IMR-90 (cell line): ENCODE measurements around the gene TM4SF4. TPM values are rescaled to one million over a fixed set of nuclear protein-coding genes. Genes with fewer than 3 reads are reported as not detected.
A peak's percentile ranks its signal among the peaks of the same experiment; 100 is the strongest.

ENCODE experiments used
- ATAC-seq: fragments of 200-7000 bp; cut with Tn5 transposase; 2 replicates; pipeline ENCODE4 v1.9.1; 2020; ENCODE audit warnings: low read depth, mild to moderate bottlenecking, moderate library complexity
- BruUV-seq: library from RNA; stranded (reverse); fragments of 400-500 nt; replicated peaks from 2 replicates; lab custom pipeline; 2021; lab: Mats Ljungman, UMichigan
- CTCF ChIA-PET: fragments of 300-600 bp; formaldehyde crosslinking; extraction: SDS; loops from one replicate; lab custom pipeline; 2021; ENCODE audit warnings: antibody characterized with exemption; lab: Yijun Ruan, JAX
- POLR2A ChIA-PET: fragments of 300-600 bp; sonication (Branson Sonifier 250); formaldehyde crosslinking; loops from one replicate; lab custom pipeline; 2022; ENCODE audit warnings: antibody characterized with exemption; ENCODE audit not compliant: unreplicated experiment; lab: Charles Lee
- DNase-seq: peaks from one replicate; pipeline ENCODE4 v3.0.0; 2013
- H2AFZ ChIP-seq: replicated peaks from 2 replicates; pipeline ENCODE3; 2013; ENCODE audit warnings: low read length, mild to moderate bottlenecking; ENCODE audit not compliant: poor library complexity
- H2AK5ac ChIP-seq: 2 replicates; pipeline ENCODE4 v1.6.1; 2013; ENCODE audit warnings: low read depth, low read length, inconsistent platforms
- H2AK9ac ChIP-seq: replicated peaks from 2 replicates; pipeline ENCODE3; 2013; ENCODE audit warnings: mild to moderate bottlenecking, low read depth, low read length, moderate library complexity; ENCODE audit not compliant: poor library complexity
- H2BK120ac ChIP-seq: 2 replicates; pipeline ENCODE4 v1.6.1; 2013; ENCODE audit warnings: low read depth, low read length, inconsistent platforms
- H2BK15ac ChIP-seq: 3 replicates; pipeline ENCODE4 v1.6.1; 2013; ENCODE audit warnings: low read depth, low read length, inconsistent platforms
- H2BK20ac ChIP-seq: 2 replicates; pipeline ENCODE4 v1.6.1; 2013; ENCODE audit warnings: low read depth, mild to moderate bottlenecking, inconsistent platforms, low read length, moderate library complexity
- H2BK5ac ChIP-seq: 2 replicates; pipeline ENCODE4 v1.6.1; 2013; ENCODE audit warnings: mild to moderate bottlenecking, low read depth, low read length, inconsistent platforms; ENCODE audit not compliant: poor library complexity, severe bottlenecking
- H3K14ac ChIP-seq: replicated peaks from 2 replicates; pipeline ENCODE4 v1.6.1; 2013; ENCODE audit warnings: low read depth, low read length, inconsistent platforms
- H3K18ac ChIP-seq: 2 replicates; pipeline ENCODE4 v1.6.1; 2013; ENCODE audit warnings: low read depth, low read length, control low read depth
- H3K23ac ChIP-seq: 2 replicates; pipeline ENCODE4 v1.6.1; 2013; ENCODE audit warnings: low read depth, low read length, inconsistent platforms
- H3K27ac ChIP-seq: 2 replicates; pipeline ENCODE4 v1.5.1; 2013; ENCODE audit warnings: mild to moderate bottlenecking, control low read depth, low read length; ENCODE audit not compliant: insufficient read depth
- H3K27me3 ChIP-seq: 2 replicates; pipeline ENCODE4 v1.6.1; 2013; ENCODE audit warnings: low read length; ENCODE audit not compliant: control insufficient read depth, insufficient read depth
- H3K36me3 ChIP-seq: 2 replicates; pipeline ENCODE4 v1.6.1; 2013; ENCODE audit warnings: low read length, mixed read lengths; ENCODE audit not compliant: control insufficient read depth, insufficient read depth
- H3K4ac ChIP-seq: 2 replicates; pipeline ENCODE4 v1.6.1; 2013; ENCODE audit warnings: low read depth, low read length, inconsistent platforms
- H3K4me1 ChIP-seq: 2 replicates; pipeline ENCODE4 v1.6.1; 2013; ENCODE audit warnings: low read length, mixed read lengths; ENCODE audit not compliant: control insufficient read depth, insufficient read depth
- H3K4me2 ChIP-seq: 2 replicates; pipeline ENCODE4 v1.6.1; 2013; ENCODE audit warnings: low read depth, mild to moderate bottlenecking, control low read depth, low read length, moderate library complexity
- H3K4me3 ChIP-seq: 2 replicates; pipeline ENCODE4 v1.5.1; 2013; ENCODE audit warnings: low read depth, mild to moderate bottlenecking, control low read depth, low read length, moderate library complexity; ENCODE audit not compliant: insufficient read depth
- H3K56ac ChIP-seq: 2 replicates; pipeline ENCODE4 v1.6.1; 2013; ENCODE audit warnings: low read length, inconsistent platforms; ENCODE audit not compliant: insufficient read depth; ENCODE audit errors: extremely low read depth
- H3K79me1 ChIP-seq, 2 experiments: 2 replicates each; pipeline ENCODE4 v1.6.1; 2013; ENCODE audit warnings: low read length in 2 of 2, inconsistent platforms in 1 of 2, low read depth in 1 of 2
- H3K9ac ChIP-seq: 2 replicates; pipeline ENCODE4 v1.6.1; 2013; ENCODE audit warnings: low read depth, low read length, control low read depth
- H3K9me1 ChIP-seq: 2 replicates; pipeline ENCODE4 v1.6.1; 2013; ENCODE audit warnings: low read length, inconsistent platforms; ENCODE audit not compliant: insufficient read depth
- H3K9me3 ChIP-seq: 2 replicates; pipeline ENCODE4 v1.6.1; 2013; ENCODE audit warnings: low read length; ENCODE audit not compliant: control insufficient read depth, insufficient read depth
- H4K20me1 ChIP-seq: 2 replicates; pipeline ENCODE4 v1.6.1; 2013; ENCODE audit warnings: low read length, inconsistent platforms; ENCODE audit not compliant: insufficient read depth
- H4K5ac ChIP-seq: 2 replicates; pipeline ENCODE4 v1.6.1; 2013; ENCODE audit warnings: mild to moderate bottlenecking, low read depth, low read length, control low read depth
- H4K8ac ChIP-seq, 2 experiments: 2 replicates each; pipeline ENCODE4 v1.6.1; 2013; ENCODE audit warnings: low read depth in 2 of 2, low read length in 2 of 2, control low read depth in 1 of 2, inconsistent platforms in 1 of 2
- H4K91ac ChIP-seq: 2 replicates; pipeline ENCODE4 v1.6.1; 2013; ENCODE audit warnings: low read depth, low read length, inconsistent platforms; ENCODE audit not compliant: insufficient read depth
- BHLHE40 ChIP-seq: fragments of 150-350 bp; IDR thresholded peaks from 2 replicates; pipeline ENCODE4 v1.6.1; 2016; ENCODE audit warnings: mild to moderate bottlenecking, low read depth, low read length
- CEBPB ChIP-seq: IDR thresholded peaks from 2 replicates; pipeline ENCODE4 v1.6.1; 2012; ENCODE audit warnings: low read depth, low read length, improper control_type of control experiment
- CHD1 ChIP-seq: IDR thresholded peaks from 2 replicates; pipeline ENCODE4 v1.6.1; 2012; ENCODE audit warnings: low read depth, low read length, improper control_type of control experiment
- MAFK ChIP-seq: IDR thresholded peaks from 2 replicates; pipeline ENCODE4 v1.6.1; 2012; ENCODE audit warnings: low read depth, low read length, improper control_type of control experiment
- MAZ ChIP-seq: IDR thresholded peaks from 2 replicates; pipeline ENCODE4 v1.6.1; 2012; ENCODE audit warnings: low read depth, mild to moderate bottlenecking, low read length, improper control_type of control experiment, moderate library complexity, borderline replicate concordance
- MXI1 ChIP-seq: IDR thresholded peaks from 2 replicates; pipeline ENCODE4 v1.6.1; 2012; ENCODE audit warnings: low read depth, mild to moderate bottlenecking, low read length, moderate library complexity, borderline replicate concordance
- NFE2L2 ChIP-seq: fragments of 150-350 bp; IDR thresholded peaks from 2 replicates; pipeline ENCODE4 v1.6.1; 2016; ENCODE audit warnings: low read depth, mild to moderate bottlenecking, low read length
- POLR2A ChIP-seq: IDR thresholded peaks from 2 replicates; pipeline ENCODE4 v1.6.1; 2012; ENCODE audit warnings: mild to moderate bottlenecking, low read depth, low read length
- RAD21 ChIP-seq: IDR thresholded peaks from 2 replicates; pipeline ENCODE4 v1.6.1; 2012; ENCODE audit warnings: low read length, improper control_type of control experiment
- RCOR1 ChIP-seq: IDR thresholded peaks from 2 replicates; pipeline ENCODE4 v1.6.1; 2012; ENCODE audit warnings: mild to moderate bottlenecking, low read length, improper control_type of control experiment; ENCODE audit not compliant: insufficient replicate concordance
- RFX5 ChIP-seq: IDR thresholded peaks from 2 replicates; pipeline ENCODE4 v1.8.0; 2012; ENCODE audit warnings: low read depth, mild to moderate bottlenecking, low read length, moderate library complexity
- SMC3 ChIP-seq: fragments of 150-350 bp; IDR thresholded peaks from 2 replicates; pipeline ENCODE4 v1.6.1; 2016; ENCODE audit warnings: low read depth, mild to moderate bottlenecking, antibody characterized with exemption, low read length, moderate library complexity
- WGBS, 2 experiments: methylation state at CpG; one replicate each; pipeline versions ENCODE4 v1.1.5 to v1.1.7; 2013; ENCODE audit warnings: missing lambda C conversion rate in 2 of 2; ENCODE audit not compliant: insufficient read length in 1 of 2; ENCODE audit errors: extremely low coverage in 2 of 2; 5-methylcytosine and 5-hydroxymethylcytosine counted together
- dilution Hi-C: fragments of 300-500 bp; cut with HindIII; formaldehyde crosslinking; loops from one replicate; pipeline ENCODE4 v1.14.3; 2018; ENCODE audit warnings: low sequenced_read_pairs; ENCODE audit not compliant: unreplicated experiment
- in situ Hi-C: fragments of 300-500 bp; cut with MboI; formaldehyde crosslinking; loops from 3 replicates; pipeline ENCODE4 v1.14.3; 2019; ENCODE audit warnings: low sequenced_read_pairs, inconsistent platforms, mixed read lengths
- intact Hi-C: fragments of 100-400 bp; cut with micrococcal nuclease; formaldehyde crosslinking; loops from 2 replicates; pipeline ENCODE4 v1.10.0; 2022
- polyA plus RNA-seq, 3 experiments: library from polyadenylated mRNA; depleted of rRNA; stranded (reverse); fragments of >200 nt; gene quantifications; 2 replicates each; pipeline ENCODE4 v1.2.3, GENCODE V29; 2012; ENCODE audit warnings: low replicate concordance in 1 of 3
- total RNA-seq: library from RNA; depleted of rRNA; stranded (reverse); fragments of >200 nt; gene quantifications from 2 replicates; pipeline ENCODE4 v1.2.3, GENCODE V29; 2012
- TF ChIP-seq, protein P1 (sequence below): conservative IDR thresholded peaks from 2 replicates; pipeline ENCODE4 v1.5.1; 2012; ENCODE audit warnings: mild to moderate bottlenecking, low read depth, low read length, improper control_type of control experiment
- TF ChIP-seq, protein P2 (sequence below): fragments of 150-350 bp; IDR thresholded peaks from 2 replicates; pipeline ENCODE4 v1.6.1; 2016; ENCODE audit warnings: low read depth, mild to moderate bottlenecking, low read length, moderate library complexity, borderline replicate concordance

The TM4SF4 gene
- total and polyA plus RNA-seq, 2 of the 4 experiments (the other 2 are of a cell fraction): 0.60 to 1.6 TPM

DNA sequence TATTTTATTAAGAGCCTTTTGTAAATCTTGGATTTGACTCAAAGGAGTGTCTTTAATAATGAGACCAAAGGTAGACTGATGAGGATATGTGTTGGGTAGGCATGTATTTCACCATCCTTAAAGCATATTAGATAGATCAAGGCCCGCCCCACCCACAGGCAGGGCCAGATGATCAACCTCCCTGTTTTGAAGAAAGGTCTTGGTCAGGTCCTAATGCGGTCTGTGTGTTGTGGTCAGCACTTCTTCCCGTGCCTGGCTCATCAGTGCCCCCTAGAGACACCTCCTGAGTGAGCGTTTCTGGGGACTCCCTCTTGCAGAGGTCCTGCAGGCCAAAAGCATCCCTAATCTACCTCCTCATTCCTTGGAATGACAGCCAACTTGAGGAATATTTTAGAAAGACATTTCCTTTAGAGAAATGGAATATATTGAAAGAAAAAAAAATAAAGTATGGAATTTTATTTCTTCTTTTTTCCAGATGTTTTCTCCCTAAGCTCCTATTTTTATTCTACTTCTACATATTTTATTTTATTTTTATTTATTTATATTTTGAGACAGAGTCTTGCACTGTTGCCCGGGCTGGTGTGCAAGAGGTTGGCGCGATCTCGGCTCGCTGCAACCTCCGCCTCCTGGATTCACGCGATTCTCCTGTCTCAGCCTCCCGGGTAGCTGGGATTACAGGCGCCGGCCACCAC is 6.0 kb downstream of the TM4SF4 start (continued):
- TF ChIP-seq, protein P1, sequence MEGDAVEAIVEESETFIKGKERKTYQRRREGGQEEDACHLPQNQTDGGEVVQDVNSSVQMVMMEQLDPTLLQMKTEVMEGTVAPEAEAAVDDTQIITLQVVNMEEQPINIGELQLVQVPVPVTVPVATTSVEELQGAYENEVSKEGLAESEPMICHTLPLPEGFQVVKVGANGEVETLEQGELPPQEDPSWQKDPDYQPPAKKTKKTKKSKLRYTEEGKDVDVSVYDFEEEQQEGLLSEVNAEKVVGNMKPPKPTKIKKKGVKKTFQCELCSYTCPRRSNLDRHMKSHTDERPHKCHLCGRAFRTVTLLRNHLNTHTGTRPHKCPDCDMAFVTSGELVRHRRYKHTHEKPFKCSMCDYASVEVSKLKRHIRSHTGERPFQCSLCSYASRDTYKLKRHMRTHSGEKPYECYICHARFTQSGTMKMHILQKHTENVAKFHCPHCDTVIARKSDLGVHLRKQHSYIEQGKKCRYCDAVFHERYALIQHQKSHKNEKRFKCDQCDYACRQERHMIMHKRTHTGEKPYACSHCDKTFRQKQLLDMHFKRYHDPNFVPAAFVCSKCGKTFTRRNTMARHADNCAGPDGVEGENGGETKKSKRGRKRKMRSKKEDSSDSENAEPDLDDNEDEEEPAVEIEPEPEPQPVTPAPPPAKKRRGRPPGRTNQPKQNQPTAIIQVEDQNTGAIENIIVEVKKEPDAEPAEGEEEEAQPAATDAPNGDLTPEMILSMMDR: peak; percentile 95
- peak; percentile 51; the same call in 1 of the 2 replicates for TF ChIP-seq BHLHE40

DNA sequence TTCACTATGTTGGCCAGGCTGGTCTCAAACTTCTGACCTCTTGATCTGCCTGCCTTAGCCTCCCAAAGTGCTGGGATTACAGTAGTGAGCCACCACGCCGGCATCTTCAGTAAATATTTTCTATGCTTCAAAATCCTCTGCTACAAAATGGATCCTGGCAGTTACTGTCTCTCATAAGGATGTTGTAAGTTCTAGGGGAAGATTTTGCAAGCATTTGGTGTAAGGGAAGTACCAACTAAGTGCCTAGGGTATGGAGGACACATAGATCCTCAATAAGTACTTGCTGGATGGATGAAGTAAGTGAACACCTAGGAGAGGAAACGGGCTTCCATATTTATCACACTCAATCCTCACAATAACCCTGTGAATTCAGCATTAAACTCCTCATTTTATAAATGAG is 6.6 kb downstream of the TM4SF4 start:
- Histone ChIP-seq H3K27me3 (no peaks in the 10 kb centered on the region), H3K9me3 (no peaks in the 10 kb centered on the region), H3K4me3 (no peak overlapping the region), H3K56ac (no peak overlapping the region), H4K20me1 (no peaks in the 10 kb centered on the region), H3K27ac (no peak overlapping the region), H2BK5ac (no peak overlapping the region), H2BK20ac (no peak overlapping the region), H2BK120ac (peak overlapping the region; percentile 16; the same call in 1 of the 2 replicates), H3K14ac (no peak overlapping the region), H3K9me1 (0 out of 2 replicates have a peak, but pooled peaks cover 2% of the 10 kb centered on the region), H4K5ac (no peak overlapping the region), H2BK15ac (peak overlapping the region; percentile 73; the same call in 2 of the 3 replicates), H3K4me1 (peaks cover 9% of the 10 kb centered on the region), H4K8ac (0 out of 4 replicates have a peak overlapping the region, but pooled peaks of 1 of the 2 experiments have one; percentile 30), H2AFZ (no peak overlapping the region), H3K4me2 (no peak overlapping the region), H3K4ac (no peak overlapping the region), H2AK5ac (no peak overlapping the region; the same call in 1 of the 2 replicates), H3K18ac (no peak overlapping the region), H2AK9ac (no peak overlapping the region), H3K36me3 (no peaks in the 10 kb centered on the region), H3K23ac (no peak overlapping the region), H4K91ac (0 out of 2 replicates have a peak overlapping the region, but pooled peaks have one; percentile 39), H3K9ac (no peak overlapping the region), H3K79me1 (no peaks in the 10 kb centered on the region)
- ChIA-PET CTCF (interaction anchor here (0.6 to 2.3 kb wide), 12 partner anchors 9 to 815 kb away, joined by 3 to 8 read pairs (median 3); no protein-coding TSS in a partner anchor), POLR2A (no interaction called here)
- BruUV-seq: no TSS peak
- no peak for DNase-seq
- WGBS, 2 experiments: no CpG with 5 or more reads among the region's 3 CpGs
- no peak for ATAC-seq
- in situ Hi-C loops (loop anchor here (5.0 to 10.0 kb wide), 2 partner anchors 204 to 526 kb away; no protein-coding TSS in a partner anchor), dilution Hi-C loops (no loop called here), intact Hi-C loops (loop anchor here (2.0 kb wide), 1 partner anchor 360 kb away; no protein-coding TSS in a partner anchor)
- TF ChIP-seq MAZ (no peak), RCOR1 (no peak), MAFK (no peak), NFE2L2 (no peak), POLR2A (no peak), MXI1 (no peak), SMC3 (no peak), RFX5 (no peak), CEBPB (no peak), CHD1 (no peak), RAD21 (no peak)
- TF ChIP-seq, protein P2, sequence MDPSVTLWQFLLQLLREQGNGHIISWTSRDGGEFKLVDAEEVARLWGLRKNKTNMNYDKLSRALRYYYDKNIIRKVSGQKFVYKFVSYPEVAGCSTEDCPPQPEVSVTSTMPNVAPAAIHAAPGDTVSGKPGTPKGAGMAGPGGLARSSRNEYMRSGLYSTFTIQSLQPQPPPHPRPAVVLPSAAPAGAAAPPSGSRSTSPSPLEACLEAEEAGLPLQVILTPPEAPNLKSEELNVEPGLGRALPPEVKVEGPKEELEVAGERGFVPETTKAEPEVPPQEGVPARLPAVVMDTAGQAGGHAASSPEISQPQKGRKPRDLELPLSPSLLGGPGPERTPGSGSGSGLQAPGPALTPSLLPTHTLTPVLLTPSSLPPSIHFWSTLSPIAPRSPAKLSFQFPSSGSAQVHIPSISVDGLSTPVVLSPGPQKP: no peak
